ENCODE measurements around the gene RASSF3.

The RASSF3 gene

DNA sequence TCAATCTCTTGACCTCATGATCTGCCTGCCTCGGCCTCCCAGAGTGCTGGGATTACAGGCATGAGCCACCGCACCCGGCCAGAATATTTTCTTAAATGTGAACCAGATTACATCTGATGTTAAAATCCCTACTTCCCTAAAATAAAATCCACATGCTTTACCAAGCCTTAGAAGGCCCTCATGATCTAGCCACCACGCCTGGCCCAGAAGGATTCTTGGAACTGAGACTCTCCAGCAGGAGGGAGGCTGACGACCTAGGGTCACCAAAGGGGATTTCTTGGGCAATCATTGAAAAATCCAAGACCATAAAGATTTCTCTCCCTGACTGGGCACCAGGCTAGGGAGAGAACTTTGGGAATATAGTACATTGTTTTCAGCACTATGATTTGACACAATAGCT, 25.2 kb upstream of the RASSF3 start:
- TF ChIP-seq, protein P1, sequence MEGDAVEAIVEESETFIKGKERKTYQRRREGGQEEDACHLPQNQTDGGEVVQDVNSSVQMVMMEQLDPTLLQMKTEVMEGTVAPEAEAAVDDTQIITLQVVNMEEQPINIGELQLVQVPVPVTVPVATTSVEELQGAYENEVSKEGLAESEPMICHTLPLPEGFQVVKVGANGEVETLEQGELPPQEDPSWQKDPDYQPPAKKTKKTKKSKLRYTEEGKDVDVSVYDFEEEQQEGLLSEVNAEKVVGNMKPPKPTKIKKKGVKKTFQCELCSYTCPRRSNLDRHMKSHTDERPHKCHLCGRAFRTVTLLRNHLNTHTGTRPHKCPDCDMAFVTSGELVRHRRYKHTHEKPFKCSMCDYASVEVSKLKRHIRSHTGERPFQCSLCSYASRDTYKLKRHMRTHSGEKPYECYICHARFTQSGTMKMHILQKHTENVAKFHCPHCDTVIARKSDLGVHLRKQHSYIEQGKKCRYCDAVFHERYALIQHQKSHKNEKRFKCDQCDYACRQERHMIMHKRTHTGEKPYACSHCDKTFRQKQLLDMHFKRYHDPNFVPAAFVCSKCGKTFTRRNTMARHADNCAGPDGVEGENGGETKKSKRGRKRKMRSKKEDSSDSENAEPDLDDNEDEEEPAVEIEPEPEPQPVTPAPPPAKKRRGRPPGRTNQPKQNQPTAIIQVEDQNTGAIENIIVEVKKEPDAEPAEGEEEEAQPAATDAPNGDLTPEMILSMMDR (IDR thresholded peaks at IDR 0.05), result no peak
- peak overlapping the region; percentile 66 for H3K27ac Mint-ChIP-seq
- no peak for DNase-seq
- no peaks in the 10 kb centered on the region for H3K36me3 Mint-ChIP-seq (ENCODE audit: low read depth)
- H3K4me1 Mint-ChIP-seq, result peaks cover 43% of the 10 kb centered on the region
- H3K4me3 Mint-ChIP-seq, result no peak overlapping the region
- H3K27me3 Mint-ChIP-seq (ENCODE audit: low read depth, poor library complexity), result peaks cover 3% of the 10 kb centered on the region
- H3K9me3 Mint-ChIP-seq, result no peaks in the 10 kb centered on the region

DNA sequence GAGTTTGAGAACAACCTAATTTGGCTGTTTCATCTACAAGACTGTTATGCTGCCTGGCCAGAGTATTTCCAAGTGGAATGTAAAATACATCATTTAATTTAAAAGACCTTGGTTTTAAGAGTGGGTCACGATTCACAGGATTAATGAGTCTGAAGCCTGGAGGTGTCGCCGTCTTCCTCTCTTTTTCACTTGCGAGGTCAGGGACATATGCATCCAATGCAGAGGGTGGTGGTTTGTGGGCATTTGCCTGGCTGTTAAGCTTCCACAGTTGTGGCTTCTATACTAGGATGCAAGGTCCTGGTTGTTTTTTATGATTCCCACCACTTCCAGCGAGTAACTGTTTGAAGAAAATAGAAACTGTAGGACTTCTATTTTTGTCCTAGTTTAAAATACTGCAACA, 22.8 kb upstream of the RASSF3 start:
- DNase-seq, result no peak
- H3K27me3 Mint-ChIP-seq (ENCODE audit: low read depth, poor library complexity), result peaks cover 3% of the 10 kb centered on the region
- H3K4me3 Mint-ChIP-seq, result no peak overlapping the region
- H3K36me3 Mint-ChIP-seq (ENCODE audit: low read depth), result no peaks in the 10 kb centered on the region
- H3K27ac Mint-ChIP-seq, result peak overlapping the region; percentile 8
- H3K9me3 Mint-ChIP-seq, result no peaks in the 10 kb centered on the region
- H3K4me1 Mint-ChIP-seq, result peaks cover 36% of the 10 kb centered on the region
- TF ChIP-seq, protein P1 (IDR thresholded peaks at IDR 0.05), result no peak

DNA sequence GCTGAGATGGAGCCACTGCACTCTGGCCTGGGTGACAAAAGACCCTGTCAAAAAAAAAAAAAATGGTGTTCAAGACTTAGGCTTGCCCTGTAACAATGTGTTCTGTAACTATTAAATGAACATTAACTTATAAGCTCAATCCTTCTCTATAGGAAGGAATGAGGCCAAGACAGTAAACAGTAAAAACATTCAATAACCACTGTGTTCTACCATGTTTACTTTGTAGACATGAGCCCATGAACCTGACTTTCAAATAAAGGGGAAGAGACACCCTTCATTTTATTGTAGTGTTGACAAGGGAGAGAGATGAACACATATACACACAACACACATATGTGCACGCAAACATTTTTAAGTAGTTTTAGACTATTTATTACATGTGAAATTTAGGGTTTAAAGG, 20.1 kb upstream of the RASSF3 start:
- H3K36me3 Mint-ChIP-seq (ENCODE audit: low read depth), result no peaks in the 10 kb centered on the region
- TF ChIP-seq, protein P1 (IDR thresholded peaks at IDR 0.05), result no peak

DNA sequence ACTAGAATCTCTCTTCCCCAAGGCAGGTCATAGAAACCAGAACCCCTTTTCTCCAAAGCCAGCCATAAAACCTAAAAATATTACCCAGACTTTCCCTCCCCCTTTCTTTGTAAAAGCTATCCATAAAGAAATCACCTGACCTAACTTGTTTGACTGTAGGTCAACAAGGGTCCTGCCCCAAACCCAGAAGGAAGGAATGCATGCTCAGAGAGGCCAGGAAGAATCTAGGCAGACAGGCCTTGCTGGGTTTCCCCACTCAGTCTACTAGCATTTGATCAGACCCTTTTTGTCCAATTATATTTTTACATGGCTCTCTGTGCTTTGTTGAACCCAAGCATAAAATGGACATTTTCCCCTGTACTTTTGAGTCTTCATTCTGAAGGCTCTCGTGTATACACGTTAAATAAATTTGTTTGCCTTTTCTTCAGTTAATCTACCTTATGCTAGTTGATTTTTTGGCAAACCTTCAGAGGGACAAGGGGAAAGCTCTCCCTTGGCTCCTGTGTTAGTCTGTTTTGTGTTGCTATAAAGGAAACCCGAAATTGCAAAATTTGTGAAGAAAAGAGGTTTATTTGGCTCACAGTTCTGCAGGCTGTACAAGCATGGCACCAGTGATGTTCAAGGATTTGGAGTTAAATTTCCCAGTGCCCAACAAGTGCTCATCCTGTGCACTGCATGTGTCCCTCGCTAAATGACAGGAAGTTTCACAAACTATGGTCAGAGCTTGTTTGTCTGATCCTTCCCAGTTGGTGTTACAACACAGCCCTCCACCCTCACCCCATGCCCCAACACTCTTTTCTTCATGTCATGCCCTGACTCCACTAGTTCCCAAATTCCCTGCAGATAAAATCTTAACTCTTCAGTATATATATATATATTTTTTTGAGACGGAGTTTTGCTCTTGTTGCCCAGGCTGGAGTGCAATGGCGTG, 14.2 kb upstream of the RASSF3 start:
- Mint-ChIP-seq H3K9me3 (peaks cover 3% of the 10 kb centered on the region), H3K27ac (peak overlapping the region; percentile 73)

More for the DNA sequence above, 20.1 kb upstream of the RASSF3 start:
- DNase-seq, result no peak
- Mint-ChIP-seq H3K9me3 (no peaks in the 10 kb centered on the region), H3K4me1 (peaks cover 10% of the 10 kb centered on the region), H3K27me3 (ENCODE audit: low read depth, poor library complexity) (peaks cover 3% of the 10 kb centered on the region), H3K27ac (no peak overlapping the region), H3K4me3 (no peak overlapping the region)

DNA sequence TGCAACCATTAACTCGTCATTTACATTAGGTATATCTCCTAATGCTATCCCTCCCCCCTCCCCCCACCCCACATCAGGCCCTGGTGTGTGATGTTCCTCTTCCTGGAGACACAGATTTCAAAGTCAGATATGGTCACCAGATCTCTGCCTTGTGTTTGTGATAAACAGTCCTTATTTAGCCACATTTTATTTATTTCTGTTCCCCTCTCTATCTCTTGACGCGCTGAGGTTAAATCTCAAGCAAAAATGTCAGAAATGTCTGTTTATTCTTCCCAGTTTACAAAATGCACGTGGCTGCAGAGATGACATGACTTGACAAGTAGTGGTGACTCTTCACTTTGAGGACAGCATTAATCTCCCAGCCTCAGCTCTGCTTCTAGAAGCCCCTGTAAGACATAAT, 11.5 kb upstream of the RASSF3 start:
- Mint-ChIP-seq H3K4me1 (peaks cover 35% of the 10 kb centered on the region), H3K27ac (peak overlapping the region; percentile 66)
- TF ChIP-seq, protein P1 (IDR thresholded peaks at IDR 0.05), result no peak

More for the DNA sequence above, 14.2 kb upstream of the RASSF3 start:
- TF ChIP-seq, protein P1 (IDR thresholded peaks at IDR 0.05), result no peak
- Mint-ChIP-seq H3K36me3 (ENCODE audit: low read depth) (no peaks in the 10 kb centered on the region), H3K4me1 (peaks cover 35% of the 10 kb centered on the region), H3K27me3 (ENCODE audit: low read depth, poor library complexity) (peaks cover 3% of the 10 kb centered on the region), H3K4me3 (no peak overlapping the region)
- no peak for DNase-seq

More for the DNA sequence above, 11.5 kb upstream of the RASSF3 start:
- Mint-ChIP-seq H3K36me3 (ENCODE audit: low read depth) (no peaks in the 10 kb centered on the region), H3K27me3 (ENCODE audit: low read depth, poor library complexity) (peaks cover 3% of the 10 kb centered on the region), H3K4me3 (no peak overlapping the region), H3K9me3 (peaks cover 3% of the 10 kb centered on the region)
- DNase-seq, result no peak

All from nephron progenitor cell (in vitro differentiated cells).